ENCODE results near the gene TENT4A.

The TENT4A gene

GRCh38 chr5:6717247-6717646, 4.0 kb downstream of the TENT4A start:
- DNase-seq (ENCODE audit: low spot score): no peak
- no peak for TF ChIP-seq CTCF (IDR thresholded peaks at IDR 0.05; ENCODE audit: extremely low read depth, missing control alignments)

GRCh38 chr5:6717687-6718086, 4.5 kb downstream of the TENT4A start:
- DNase-seq (ENCODE audit: low spot score): no peak
- TF ChIP-seq CTCF (IDR thresholded peaks at IDR 0.05; ENCODE audit: extremely low read depth, missing control alignments): no peak

GRCh38 chr5:6718161-6718681, 5.0 kb downstream of the TENT4A start:
- no peak for TF ChIP-seq CTCF (IDR thresholded peaks at IDR 0.05; ENCODE audit: extremely low read depth, missing control alignments)

DNA sequence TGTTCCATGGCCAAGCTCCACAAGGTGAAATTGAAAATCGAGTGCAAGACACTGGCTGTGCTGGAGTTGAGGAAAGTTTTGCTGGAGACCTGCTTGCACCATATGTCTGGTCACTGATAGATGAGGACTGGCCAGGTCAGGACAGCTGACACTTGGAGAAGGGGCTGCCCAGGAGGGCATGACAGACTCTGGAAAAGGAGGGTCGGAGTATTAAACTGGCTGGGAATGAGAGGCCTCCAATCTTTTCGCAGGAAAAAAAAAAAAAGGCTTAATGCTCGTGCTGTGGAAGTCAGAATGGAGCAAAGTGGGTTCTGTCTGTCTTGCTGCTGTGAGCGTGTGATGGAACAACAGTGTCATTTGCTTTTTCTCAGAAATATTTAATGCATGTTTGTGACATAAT, 5.5 kb downstream of the TENT4A start:
- no peak for DNase-seq (ENCODE audit: low spot score)
- TF ChIP-seq CTCF (IDR thresholded peaks at IDR 0.05; ENCODE audit: extremely low read depth, missing control alignments): no peak

More at GRCh38 chr5:6718161-6718681, 5.0 kb downstream of the TENT4A start:
- DNase-seq (ENCODE audit: low spot score): no peak

DNA sequence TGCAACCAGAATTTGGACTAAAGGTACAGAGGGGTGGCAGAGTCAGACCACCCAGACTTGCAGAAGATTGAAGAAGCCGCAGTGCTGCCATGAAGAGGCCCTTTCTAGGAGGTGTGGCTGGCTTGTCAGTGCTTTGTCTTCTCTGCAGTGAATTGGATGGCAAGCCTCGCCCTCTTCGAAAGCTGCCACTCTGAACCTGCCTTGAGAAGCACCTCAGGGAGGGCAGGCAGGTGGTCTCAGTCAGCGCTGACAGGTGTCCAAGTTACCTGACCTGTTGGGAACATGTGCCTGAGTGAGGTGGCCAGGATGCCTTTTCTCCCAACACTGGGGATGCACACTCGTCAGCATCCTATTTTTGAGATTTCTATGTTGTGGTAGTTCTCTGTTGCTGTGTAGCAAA, 6.2 kb downstream of the TENT4A start:
- TF ChIP-seq CTCF (IDR thresholded peaks at IDR 0.05; ENCODE audit: extremely low read depth, missing control alignments): no peak
- no peak for DNase-seq (ENCODE audit: low spot score)

GRCh38 chr5:6719896-6720560, 6.8 kb downstream of the TENT4A start:
- TF ChIP-seq CTCF (IDR thresholded peaks at IDR 0.05; ENCODE audit: extremely low read depth, missing control alignments): no peak
- DNase-seq (ENCODE audit: low spot score): no peak

- no peak for DNase-seq (ENCODE audit: low spot score)
- no peak for TF ChIP-seq CTCF (IDR thresholded peaks at IDR 0.05; ENCODE audit: extremely low read depth, missing control alignments)
Measured at GRCh38 chr5:6720561-6720921, 7.3 kb downstream of the TENT4A start.
